NCI-H2227 treated with DMSO at 0.1 percent for 48 hours (cell line): Measurements from ENCODE around the gene IGLL5.

Experiments used
- DNase-seq: peaks from one replicate; lab custom pipeline; 2025; lab: John Stamatoyannopoulos, UW

IGLL5 gene

GRCh38 chr22:22927196-22927887 is 39.7 kb downstream of the IGLL5 start:
- DNase-seq = no peak

- DNase-seq = no peak
These were observed 40.5 kb downstream of the IGLL5 start for GRCh38 chr22:22927888-22928665.

GRCh38 chr22:22928666-22929380 is 41.2 kb downstream of the IGLL5 start:
- DNase-seq = no peak

GRCh38 chr22:22929381-22930221 is 42.0 kb downstream of the IGLL5 start:
- DNase-seq = no peak

- no peak for DNase-seq
These were observed 42.5 kb downstream of the IGLL5 start for GRCh38 chr22:22930222-22930497.

- no peak for DNase-seq
These were observed 43.2 kb downstream of the IGLL5 start for GRCh38 chr22:22930571-22931556.

GRCh38 chr22:22931557-22932270 is 44.1 kb downstream of the IGLL5 start:
- DNase-seq = no peak

- DNase-seq = no peak
These were observed 44.9 kb downstream of the IGLL5 start for GRCh38 chr22:22932512-22932941.

- no peak for DNase-seq
These were observed 45.6 kb downstream of the IGLL5 start for GRCh38 chr22:22933100-22933806.

- DNase-seq = no peak
These were observed 46.4 kb downstream of the IGLL5 start for GRCh38 chr22:22933807-22934542.

GRCh38 chr22:22934543-22935055 is 47.0 kb downstream of the IGLL5 start:
- DNase-seq = no peak

- no peak for DNase-seq
These were observed 47.5 kb downstream of the IGLL5 start for GRCh38 chr22:22935056-22935545.

GRCh38 chr22:22935546-22936157 is 48.0 kb downstream of the IGLL5 start:
- no peak for DNase-seq

- DNase-seq = no peak
These were observed 48.7 kb downstream of the IGLL5 start for GRCh38 chr22:22936180-22936914.

- DNase-seq = no peak
These were observed 49.5 kb downstream of the IGLL5 start for GRCh38 chr22:22936915-22937656.

GRCh38 chr22:22937894-22938480 is 50.4 kb downstream of the IGLL5 start:
- no peak for DNase-seq
